ENCODE data around the gene FOXP4.

The FOXP4 gene

GRCh38 chr6:41522780-41523548, 23.2 kb upstream of the FOXP4 start:
- DNase-seq (ENCODE audit: low spot score) = no peak

- no peak for DNase-seq (ENCODE audit: low spot score)
Observed at GRCh38 chr6:41523915-41524633, 22.1 kb upstream of the FOXP4 start.

- no peak for DNase-seq (ENCODE audit: low spot score)
Observed at GRCh38 chr6:41524634-41525011, 21.6 kb upstream of the FOXP4 start.

GRCh38 chr6:41527721-41528408, 18.3 kb upstream of the FOXP4 start:
- no peak for DNase-seq (ENCODE audit: low spot score)

GRCh38 chr6:41528409-41528963, 17.7 kb upstream of the FOXP4 start:
- no peak for DNase-seq (ENCODE audit: low spot score)

- no peak for DNase-seq (ENCODE audit: low spot score)
Observed at GRCh38 chr6:41529049-41529448, 17.1 kb upstream of the FOXP4 start.

- DNase-seq (ENCODE audit: low spot score) = no peak
Observed at GRCh38 chr6:41529970-41530369, 16.2 kb upstream of the FOXP4 start.

GRCh38 chr6:41530476-41530875, 15.7 kb upstream of the FOXP4 start:
- DNase-seq (ENCODE audit: low spot score) = no peak

- DNase-seq (ENCODE audit: low spot score) = no peak
Observed at GRCh38 chr6:41531016-41531415, 15.2 kb upstream of the FOXP4 start.

- DNase-seq (ENCODE audit: low spot score) = no peak
Observed at GRCh38 chr6:41531591-41532582, 14.3 kb upstream of the FOXP4 start.

GRCh38 chr6:41535766-41536165, 10.4 kb upstream of the FOXP4 start:
- no peak for DNase-seq (ENCODE audit: low spot score)

GRCh38 chr6:41536795-41537758, 9.1 kb upstream of the FOXP4 start:
- no peak for DNase-seq (ENCODE audit: low spot score)

- no peak for DNase-seq (ENCODE audit: low spot score)
Observed at GRCh38 chr6:41538556-41539182, 7.5 kb upstream of the FOXP4 start.

- DNase-seq (ENCODE audit: low spot score) = no peak
Observed at GRCh38 chr6:41539204-41539603, 7.0 kb upstream of the FOXP4 start.

- no peak for DNase-seq (ENCODE audit: low spot score)
Observed at GRCh38 chr6:41541364-41541763, 4.8 kb upstream of the FOXP4 start.

- no peak for DNase-seq (ENCODE audit: low spot score)
Observed at GRCh38 chr6:41543087-41543486, 3.1 kb upstream of the FOXP4 start.

GRCh38 chr6:41545247-41545702, 906 bp upstream of the FOXP4 start:
- no peak for DNase-seq (ENCODE audit: low spot score)

- no peak for DNase-seq (ENCODE audit: low spot score)
Observed at GRCh38 chr6:41546475-41546865, 289 bp downstream of the FOXP4 start.

All from left forelimb (tissue), 1 donor.